B cell (primary cell): ENCODE measurements around the gene ECM2. TPM values are rescaled to one million over a fixed set of nuclear protein-coding genes. Genes with fewer than 3 reads are reported as not detected.
A peak's percentile ranks its signal among the peaks of the same experiment; 100 is the strongest.

ENCODE experiments used
- ATAC-seq: fragments of 200-7000 bp; cut with Tn5 transposase; one replicate; pipeline ENCODE4 v1.10.0; 2021; ENCODE audit warnings: low read depth, mild to moderate bottlenecking, moderate number of reproducible peaks, moderate library complexity
- CTCF ChIA-PET: fragments of 350-600 bp; sonication (Branson Sonifier 250); formaldehyde crosslinking; loops from one replicate; lab custom pipeline; 2021; ENCODE audit warnings: antibody characterized with exemption, inconsistent platforms; lab: Charles Lee
- POLR2A ChIA-PET: fragments of 350-600 bp; sonication (Branson Sonifier 250); formaldehyde crosslinking; loops from one replicate; lab custom pipeline; 2021; ENCODE audit warnings: antibody characterized with exemption; lab: Charles Lee
- DNase-seq: peaks from one replicate; pipeline ENCODE4 v3.0.0; 2013
- H2AFZ ChIP-seq: 2 replicates; pipeline ENCODE4 v1.6.1; 2012; ENCODE audit warnings: mild to moderate bottlenecking, low read depth, low read length; ENCODE audit not compliant: insufficient read depth, poor library complexity, severe bottlenecking
- H3K27ac ChIP-seq, 2 donors: 1 replicate in 1 of 2; 2 replicates in 1 of 2; pipeline ENCODE4 v1.5.1; 2012 to 2013; ENCODE audit warnings: low read length in 2 of 2, mild to moderate bottlenecking in 2 of 2, moderate library complexity in 1 of 2
- H3K27me3 ChIP-seq, 4 experiments: fragments of 200-600 bp in 1 of 4; sonication (generic) in 1 of 4; replicated peaks in 1 of 4; 1 replicate in 2 of 4; 2 replicates in 2 of 4; pipeline versions ENCODE4 v1.6.1 to v1.7.0; 2013 to 2016; ENCODE audit warnings: low read length in 3 of 4, mild to moderate bottlenecking in 2 of 4, mixed read lengths in 1 of 4, moderate library complexity in 1 of 4; ENCODE audit not compliant: insufficient read depth in 4 of 4, control insufficient read depth in 3 of 4; ENCODE audit errors: control extremely low read depth in 1 of 4
- H3K36me3 ChIP-seq, 2 experiments: replicated peaks in 1 of 2; 1 replicate in 1 of 2; 2 replicates in 1 of 2; pipeline versions ENCODE4 v1.6.1 to v1.7.1; 2013; ENCODE audit warnings: low read length in 1 of 2; ENCODE audit not compliant: insufficient read depth in 2 of 2, control insufficient read depth in 1 of 2; ENCODE audit errors: control extremely low read depth in 1 of 2, extremely low read depth in 1 of 2
- H3K4me1 ChIP-seq, 2 donors: fragments of 200-600 bp in 1 of 2; sonication (generic) in 1 of 2; 1 replicate in 1 of 2; 2 replicates in 1 of 2; pipeline versions ENCODE4 v1.5.1 to v1.6.1; 2013 to 2017; ENCODE audit warnings: low read length in 2 of 2; ENCODE audit not compliant: control insufficient read depth in 2 of 2, insufficient read depth in 2 of 2
- H3K4me2 ChIP-seq: replicated peaks from 2 replicates; pipeline ENCODE3; 2012; ENCODE audit warnings: mild to moderate bottlenecking, low read depth, low read length; ENCODE audit not compliant: poor library complexity, severe bottlenecking
- H3K4me3 ChIP-seq, 5 experiments: fragments of 200-600 bp in 1 of 5; sonication (generic) in 1 of 5; 1 replicate in 3 of 5; 2 replicates in 2 of 5; pipeline versions ENCODE4 v1.5.1 to v1.7.0; 2011 to 2016; ENCODE audit warnings: low read length in 4 of 5, mild to moderate bottlenecking in 4 of 5, low read depth in 2 of 5, control low read depth in 1 of 5, moderate library complexity in 1 of 5; ENCODE audit not compliant: insufficient read depth in 1 of 5; ENCODE audit errors: control extremely low read depth in 1 of 5, extremely low read depth in 1 of 5
- H3K79me2 ChIP-seq: fragments of 200-600 bp; sonication (generic); one replicate; pipeline ENCODE4 v1.6.0; 2016; ENCODE audit warnings: low read length; ENCODE audit not compliant: control insufficient read depth, insufficient read depth
- H3K9ac ChIP-seq: fragments of 200-600 bp; sonication (generic); 2 replicates; pipeline ENCODE4 v1.6.1; 2017; ENCODE audit warnings: mild to moderate bottlenecking, low read length, moderate library complexity
- H3K9me3 ChIP-seq, 3 donors: one replicate each; pipeline versions ENCODE4 v1.6.1 to v1.7.1; 2013; ENCODE audit warnings: low read length in 2 of 3; ENCODE audit not compliant: control insufficient read depth in 2 of 3, insufficient read depth in 1 of 3; ENCODE audit errors: control extremely low read depth in 1 of 3
- H4K20me1 ChIP-seq: 2 replicates; pipeline ENCODE4 v1.6.0; 2012; ENCODE audit warnings: mild to moderate bottlenecking, low read length; ENCODE audit not compliant: insufficient read depth, control insufficient read depth, poor library complexity, severe bottlenecking
- H3K27ac Mint-ChIP-seq: one replicate; pipeline ENCODE4 v1.8.0; 2021; ENCODE audit warnings: mixed read lengths
- H3K27me3 Mint-ChIP-seq: one replicate; pipeline ENCODE4 v1.8.0; 2021; ENCODE audit warnings: mixed read lengths
- H3K4me1 Mint-ChIP-seq: one replicate; pipeline ENCODE4 v1.8.0; 2021; ENCODE audit warnings: mixed read lengths
- H3K4me3 Mint-ChIP-seq: one replicate; pipeline ENCODE4 v1.8.0; 2021; ENCODE audit warnings: mixed read lengths
- H3K9me3 Mint-ChIP-seq: one replicate; pipeline ENCODE4 v1.8.0; 2022; ENCODE audit warnings: mixed read lengths; ENCODE audit not compliant: insufficient read depth
- EZH2 ChIP-seq: IDR thresholded peaks from 2 replicates; pipeline ENCODE4 v1.6.1; 2012; ENCODE audit warnings: borderline replicate concordance, low read depth, mild to moderate bottlenecking, moderate library complexity, low read length; ENCODE audit not compliant: insufficient read depth, poor library complexity, severe bottlenecking
- WGBS: methylation state at CpG from one replicate; pipeline ENCODE4 v1.1.5; 2013; ENCODE audit warnings: missing lambda C conversion rate; ENCODE audit not compliant: insufficient coverage; 5-methylcytosine and 5-hydroxymethylcytosine counted together
- intact Hi-C: fragments of 100-400 bp; cut with micrococcal nuclease; formaldehyde crosslinking; loops from one replicate; pipeline ENCODE4 v1.10.0; 2022
- polyA plus RNA-seq: library from polyadenylated mRNA; depleted of rRNA; stranded (reverse); fragments of >200 nt; gene quantifications from 2 replicates; pipeline ENCODE4 v1.2.3, GENCODE V29; 2012
- total RNA-seq, 2 donors: library from RNA; stranded (reverse); fragments of 120-200 nt in 1 of 2; gene quantifications; 1 replicate in 1 of 2; 2 replicates in 1 of 2; pipeline versions ENCODE4 v1.2.3 to v1.2.4, GENCODE V29; 2013 to 2022
- TF ChIP-seq, protein P1 (sequence below): fragments of 200-600 bp; IDR thresholded peaks from one replicate; pipeline ENCODE4 v1.8.0; 2022; ENCODE audit warnings: antibody characterized with exemption, mild to moderate bottlenecking

Gene ECM2
- total and polyA plus RNA-seq, 2 donors (not counting 1 experiment from before 2014, with no cell fraction given) = not detected

DNA sequence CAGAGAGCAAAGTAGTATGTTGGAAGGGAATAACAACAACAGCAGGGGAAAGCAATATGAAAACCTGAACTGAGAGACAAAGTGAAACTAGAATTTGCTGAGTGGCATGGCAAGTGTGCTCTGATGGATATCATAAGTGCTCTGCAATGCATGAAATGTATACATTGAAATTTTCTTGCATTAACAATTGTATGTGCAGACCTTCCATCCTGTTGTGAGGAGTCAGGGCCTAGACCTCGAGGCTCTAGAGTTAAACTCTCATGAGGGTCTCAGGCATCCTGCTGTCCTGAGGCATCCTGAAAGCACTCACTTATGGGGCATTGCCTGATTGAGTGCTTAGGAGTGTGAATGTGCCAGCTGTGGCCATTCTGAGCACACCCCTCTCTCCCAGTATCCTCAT lies 1.1 kb downstream of the ECM2 start:
- Histone ChIP-seq H3K4me1 (no peaks in the 10 kb centered on the region), H3K27me3 (no peaks in the 10 kb centered on the region), H3K9ac (no peak overlapping the region), H4K20me1 (no peaks in the 10 kb centered on the region), H3K27ac (no peak overlapping the region), H3K79me2 (no peaks in the 10 kb centered on the region), H3K4me2 (no peak overlapping the region), H3K9me3 (no peaks in the 10 kb centered on the region), H3K4me3 (no peak overlapping the region), H2AFZ (peak overlapping the region; percentile 23), H3K36me3 (no peaks in the 10 kb centered on the region)
- no CpG with 5 or more reads among the region's 1 CpG for WGBS
- no peaks in the 10 kb centered on the region for H3K27me3 Mint-ChIP-seq
- DNase-seq (peak; percentile 2), ATAC-seq (no peak)
- TF ChIP-seq, protein P1, sequence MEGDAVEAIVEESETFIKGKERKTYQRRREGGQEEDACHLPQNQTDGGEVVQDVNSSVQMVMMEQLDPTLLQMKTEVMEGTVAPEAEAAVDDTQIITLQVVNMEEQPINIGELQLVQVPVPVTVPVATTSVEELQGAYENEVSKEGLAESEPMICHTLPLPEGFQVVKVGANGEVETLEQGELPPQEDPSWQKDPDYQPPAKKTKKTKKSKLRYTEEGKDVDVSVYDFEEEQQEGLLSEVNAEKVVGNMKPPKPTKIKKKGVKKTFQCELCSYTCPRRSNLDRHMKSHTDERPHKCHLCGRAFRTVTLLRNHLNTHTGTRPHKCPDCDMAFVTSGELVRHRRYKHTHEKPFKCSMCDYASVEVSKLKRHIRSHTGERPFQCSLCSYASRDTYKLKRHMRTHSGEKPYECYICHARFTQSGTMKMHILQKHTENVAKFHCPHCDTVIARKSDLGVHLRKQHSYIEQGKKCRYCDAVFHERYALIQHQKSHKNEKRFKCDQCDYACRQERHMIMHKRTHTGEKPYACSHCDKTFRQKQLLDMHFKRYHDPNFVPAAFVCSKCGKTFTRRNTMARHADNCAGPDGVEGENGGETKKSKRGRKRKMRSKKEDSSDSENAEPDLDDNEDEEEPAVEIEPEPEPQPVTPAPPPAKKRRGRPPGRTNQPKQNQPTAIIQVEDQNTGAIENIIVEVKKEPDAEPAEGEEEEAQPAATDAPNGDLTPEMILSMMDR = no peak
- TF ChIP-seq EZH2 = no peak
- peaks cover 11% of the 10 kb centered on the region for H3K4me1 Mint-ChIP-seq
- no peak overlapping the region for H3K4me3 Mint-ChIP-seq
- no peak overlapping the region for H3K27ac Mint-ChIP-seq
- intact Hi-C loops = no loop called here
- CTCF ChIA-PET = no interaction called here
- POLR2A ChIA-PET = no interaction called here
- peaks cover 3% of the 10 kb centered on the region for H3K9me3 Mint-ChIP-seq

DNA sequence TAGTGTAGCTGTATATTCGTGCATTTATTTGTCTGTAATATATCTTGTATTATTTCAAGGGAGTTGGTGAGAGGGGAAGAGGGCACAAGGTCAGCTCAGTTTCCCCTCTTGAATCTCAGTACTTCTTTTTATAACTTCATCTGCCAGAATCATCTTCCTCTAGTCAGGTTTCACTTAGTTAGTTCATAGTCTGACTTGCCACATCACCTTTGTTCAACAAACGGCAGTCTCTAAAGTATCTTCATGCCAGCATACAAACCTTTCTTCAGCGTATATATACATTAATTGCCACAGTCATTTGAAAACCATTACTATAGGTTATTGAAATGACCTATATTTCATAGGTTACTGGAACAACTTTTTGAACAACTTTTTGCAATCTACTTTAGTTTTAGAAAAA lies 1.6 kb downstream of the ECM2 start:
- no peak overlapping the region for H3K27ac ChIP-seq
- DNase-seq = no peak
- peaks cover 11% of the 10 kb centered on the region for H3K4me1 Mint-ChIP-seq
- no peaks in the 10 kb centered on the region for H3K36me3 ChIP-seq
- no peaks in the 10 kb centered on the region for H3K27me3 ChIP-seq
- no peak overlapping the region for H3K4me3 ChIP-seq
- no peak overlapping the region for H2AFZ ChIP-seq
- no peak overlapping the region for H3K27ac Mint-ChIP-seq
- H3K27me3 Mint-ChIP-seq = no peaks in the 10 kb centered on the region
- H3K4me2 ChIP-seq = no peak overlapping the region
- H3K9ac ChIP-seq = no peak overlapping the region
- no peak for ATAC-seq
- 83% methylated on average over 1 of the region's 3 CpGs for WGBS
- no peaks in the 10 kb centered on the region for H4K20me1 ChIP-seq
- H3K9me3 ChIP-seq = no peaks in the 10 kb centered on the region
- TF ChIP-seq, protein P1 = no peak
- no peak for TF ChIP-seq EZH2
- POLR2A ChIA-PET = no interaction called here
- CTCF ChIA-PET = no interaction called here
- H3K79me2 ChIP-seq = no peaks in the 10 kb centered on the region
- intact Hi-C loops = no loop called here
- H3K4me3 Mint-ChIP-seq = no peak overlapping the region
- H3K9me3 Mint-ChIP-seq = peaks cover 3% of the 10 kb centered on the region
- H3K4me1 ChIP-seq = no peaks in the 10 kb centered on the region
